Peyer's patch (tissue), 4 donors: ENCODE data around the gene TTC6.

Source experiments
- POLR2A ChIP-seq, 2 donors: fragments of 450-650 bp; IDR thresholded peaks; one replicate each; pipeline ENCODE4 v1.5.1; 2017; ENCODE audit warnings: antibody characterized with exemption in 2 of 2, mild to moderate bottlenecking in 2 of 2, moderate library complexity in 2 of 2
- TF ChIP-seq, protein P1 (sequence below), 6 experiments: fragments of 450-650 bp in 4 of 6; fragments of 200-600 bp in 2 of 6; sonication (generic) in 1 of 6; IDR thresholded peaks; one replicate each; pipeline ENCODE4 v1.5.1; 2017 to 2019; ENCODE audit warnings: antibody characterized with exemption in 6 of 6, mild to moderate bottlenecking in 3 of 6, moderate library complexity in 1 of 6

DNA sequence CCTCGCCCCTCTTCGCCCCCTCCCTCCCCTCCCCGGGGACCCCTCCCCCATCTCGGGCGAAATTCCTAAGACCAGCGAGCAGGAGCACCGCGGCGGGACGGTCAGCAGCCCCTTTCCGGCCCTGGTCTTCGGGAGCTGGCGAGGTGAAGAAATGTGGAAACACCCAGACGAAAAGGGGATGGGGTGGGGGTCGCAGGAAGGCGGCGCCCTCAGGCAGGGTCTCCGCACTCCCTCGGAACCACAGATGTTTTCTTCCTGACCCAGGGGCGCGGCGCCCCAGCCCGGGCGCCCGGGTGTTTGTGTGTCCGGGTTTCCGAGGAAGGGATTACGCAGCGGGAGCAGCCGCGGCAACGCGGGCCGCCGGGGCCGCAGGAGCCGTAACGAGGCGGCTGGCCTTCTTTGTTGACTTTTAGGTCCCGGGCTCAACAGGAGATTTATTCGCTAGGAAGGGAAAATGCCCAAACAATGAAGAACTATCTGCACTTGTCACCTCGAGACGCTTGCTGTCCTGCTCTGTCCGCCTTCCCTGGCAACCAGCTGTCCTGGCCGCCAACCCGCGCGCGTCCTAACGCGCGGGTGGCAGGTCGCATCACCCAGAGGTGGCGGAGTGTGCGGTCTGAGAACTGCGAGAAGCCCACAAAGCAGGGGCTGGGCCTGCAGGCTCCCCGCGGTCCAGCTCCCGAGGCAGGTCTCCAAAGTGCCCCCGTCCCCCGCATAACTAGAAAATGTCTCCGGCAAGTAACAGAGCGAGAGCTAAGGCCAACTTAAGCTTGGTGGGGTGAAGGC lies 7.4 kb upstream of the TTC6 start:
- TF ChIP-seq, protein P1, sequence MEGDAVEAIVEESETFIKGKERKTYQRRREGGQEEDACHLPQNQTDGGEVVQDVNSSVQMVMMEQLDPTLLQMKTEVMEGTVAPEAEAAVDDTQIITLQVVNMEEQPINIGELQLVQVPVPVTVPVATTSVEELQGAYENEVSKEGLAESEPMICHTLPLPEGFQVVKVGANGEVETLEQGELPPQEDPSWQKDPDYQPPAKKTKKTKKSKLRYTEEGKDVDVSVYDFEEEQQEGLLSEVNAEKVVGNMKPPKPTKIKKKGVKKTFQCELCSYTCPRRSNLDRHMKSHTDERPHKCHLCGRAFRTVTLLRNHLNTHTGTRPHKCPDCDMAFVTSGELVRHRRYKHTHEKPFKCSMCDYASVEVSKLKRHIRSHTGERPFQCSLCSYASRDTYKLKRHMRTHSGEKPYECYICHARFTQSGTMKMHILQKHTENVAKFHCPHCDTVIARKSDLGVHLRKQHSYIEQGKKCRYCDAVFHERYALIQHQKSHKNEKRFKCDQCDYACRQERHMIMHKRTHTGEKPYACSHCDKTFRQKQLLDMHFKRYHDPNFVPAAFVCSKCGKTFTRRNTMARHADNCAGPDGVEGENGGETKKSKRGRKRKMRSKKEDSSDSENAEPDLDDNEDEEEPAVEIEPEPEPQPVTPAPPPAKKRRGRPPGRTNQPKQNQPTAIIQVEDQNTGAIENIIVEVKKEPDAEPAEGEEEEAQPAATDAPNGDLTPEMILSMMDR (IDR thresholded peaks at IDR 0.05), result no peak
- TF ChIP-seq POLR2A (IDR thresholded peaks at IDR 0.05), result no peak
